Measurements from ENCODE around the gene TOM1L2. TPM values are rescaled to one million over a fixed set of nuclear protein-coding genes. Genes with fewer than 3 reads are reported as not detected.

TOM1L2 gene
- total RNA-seq, 1 experiment from 2014 or later: 24.1 TPM

DNA sequence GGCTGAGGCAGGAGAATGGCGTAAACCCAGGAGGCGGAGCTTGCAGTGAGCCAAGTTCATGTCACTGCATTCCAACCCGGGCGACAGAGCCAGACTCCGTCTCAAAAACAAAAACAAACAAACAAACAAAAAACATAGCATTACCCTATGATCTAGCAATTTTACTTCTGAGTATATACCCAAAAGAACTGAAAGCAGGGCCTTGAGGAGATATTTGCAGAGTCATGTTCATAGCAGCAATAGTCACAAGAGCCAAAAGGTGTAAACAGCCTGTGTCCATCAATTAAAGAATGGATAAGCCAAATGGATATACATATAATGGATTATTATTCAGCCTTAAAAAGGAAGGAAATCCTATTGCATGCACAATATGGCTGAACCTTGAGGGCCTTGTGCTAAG, 63.1 kb downstream of the TOM1L2 start:
- no peak for DNase-seq (ENCODE audit: low read depth, low spot score)
- Histone ChIP-seq H3K27me3 (ENCODE audit: insufficient read depth, low read length) (no peaks in the 10 kb centered on the region), H3K4me1 (ENCODE audit: control insufficient read depth in 1 of 2, insufficient read depth in 2 of 2, low read length in 2 of 2) (peaks cover 8 to 17% of the 10 kb centered on the region in 2 experiments), H3K36me3 (ENCODE audit: control insufficient read depth in 1 of 2, insufficient read depth in 2 of 2, low read length in 2 of 2) (no peaks in the 10 kb centered on the region), H4K20me1 (ENCODE audit: insufficient read depth) (no peaks in the 10 kb centered on the region), H3K4me3 (replicated peaks in 1 of 2; ENCODE audit: low read depth in 1 of 2, low read length in 2 of 2) (no peak overlapping the region), H3K9me3 (ENCODE audit: control insufficient read depth in 1 of 2, insufficient read depth in 1 of 2, low read depth in 1 of 2, low read length in 2 of 2) (no peaks in the 10 kb centered on the region), H3K79me2 (ENCODE audit: insufficient read depth, low read length) (no peaks in the 10 kb centered on the region), H2AFZ (ENCODE audit: low read depth, low read length, poor library complexity, severe bottlenecking) (no peak overlapping the region), H3K9me2 (ENCODE audit: insufficient read depth) (no peaks in the 10 kb centered on the region), H3K9ac (ENCODE audit: low read length) (no peak overlapping the region), H3K4me2 (ENCODE audit: low read length) (no peak overlapping the region), H3K27ac (ENCODE audit: low read depth, low read length) (no peak overlapping the region)
- intact Hi-C loops (cut with micrococcal nuclease): no loop called here
- RAD21 ChIA-PET (ENCODE audit: low non-redundant PET in 1 of 2, low total read pairs in 2 of 2, uncharacterized antibody in 2 of 2, unreplicated experiment in 2 of 2): no interaction called here
- POLR2A ChIA-PET: no interaction called here
- CTCF ChIA-PET: no interaction called here
- BruUV-seq (replicated peaks): no TSS peak
- ATAC-seq: no peak
- TF ChIP-seq FOSL1 (IDR thresholded peaks at IDR 0.05; ENCODE audit: low read depth) (no peak), SRF (IDR thresholded peaks at IDR 0.05; ENCODE audit: low read depth) (no peak), POLR2AphosphoS5 (IDR thresholded peaks at IDR 0.05; ENCODE audit: low read depth, low read length) (no peak), JUND (IDR thresholded peaks at IDR 0.05) (no peak), RAD21 (IDR thresholded peaks at IDR 0.05; ENCODE audit: low read depth) (no peak), CEBPB (IDR thresholded peaks at IDR 0.05; ENCODE audit: low read depth) (no peak), YY1 (IDR thresholded peaks at IDR 0.05; ENCODE audit: extremely low read depth, insufficient replicate concordance, low read depth, low read length) (no peak), TCF7L2 (IDR thresholded peaks at IDR 0.05; ENCODE audit: borderline replicate concordance, extremely low read depth, insufficient read depth, insufficient read length) (no peak), ELF1 (IDR thresholded peaks at IDR 0.05; ENCODE audit: borderline replicate concordance, low read depth) (no peak)
- TF ChIP-seq, protein P1, sequence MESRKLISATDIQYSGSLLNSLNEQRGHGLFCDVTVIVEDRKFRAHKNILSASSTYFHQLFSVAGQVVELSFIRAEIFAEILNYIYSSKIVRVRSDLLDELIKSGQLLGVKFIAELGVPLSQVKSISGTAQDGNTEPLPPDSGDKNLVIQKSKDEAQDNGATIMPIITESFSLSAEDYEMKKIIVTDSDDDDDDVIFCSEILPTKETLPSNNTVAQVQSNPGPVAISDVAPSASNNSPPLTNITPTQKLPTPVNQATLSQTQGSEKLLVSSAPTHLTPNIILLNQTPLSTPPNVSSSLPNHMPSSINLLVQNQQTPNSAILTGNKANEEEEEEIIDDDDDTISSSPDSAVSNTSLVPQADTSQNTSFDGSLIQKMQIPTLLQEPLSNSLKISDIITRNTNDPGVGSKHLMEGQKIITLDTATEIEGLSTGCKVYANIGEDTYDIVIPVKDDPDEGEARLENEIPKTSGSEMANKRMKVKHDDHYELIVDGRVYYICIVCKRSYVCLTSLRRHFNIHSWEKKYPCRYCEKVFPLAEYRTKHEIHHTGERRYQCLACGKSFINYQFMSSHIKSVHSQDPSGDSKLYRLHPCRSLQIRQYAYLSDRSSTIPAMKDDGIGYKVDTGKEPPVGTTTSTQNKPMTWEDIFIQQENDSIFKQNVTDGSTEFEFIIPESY (IDR thresholded peaks at IDR 0.05; ENCODE audit: extremely low read depth, insufficient replicate concordance, low read length): no peak
- TF ChIP-seq, protein P2, sequence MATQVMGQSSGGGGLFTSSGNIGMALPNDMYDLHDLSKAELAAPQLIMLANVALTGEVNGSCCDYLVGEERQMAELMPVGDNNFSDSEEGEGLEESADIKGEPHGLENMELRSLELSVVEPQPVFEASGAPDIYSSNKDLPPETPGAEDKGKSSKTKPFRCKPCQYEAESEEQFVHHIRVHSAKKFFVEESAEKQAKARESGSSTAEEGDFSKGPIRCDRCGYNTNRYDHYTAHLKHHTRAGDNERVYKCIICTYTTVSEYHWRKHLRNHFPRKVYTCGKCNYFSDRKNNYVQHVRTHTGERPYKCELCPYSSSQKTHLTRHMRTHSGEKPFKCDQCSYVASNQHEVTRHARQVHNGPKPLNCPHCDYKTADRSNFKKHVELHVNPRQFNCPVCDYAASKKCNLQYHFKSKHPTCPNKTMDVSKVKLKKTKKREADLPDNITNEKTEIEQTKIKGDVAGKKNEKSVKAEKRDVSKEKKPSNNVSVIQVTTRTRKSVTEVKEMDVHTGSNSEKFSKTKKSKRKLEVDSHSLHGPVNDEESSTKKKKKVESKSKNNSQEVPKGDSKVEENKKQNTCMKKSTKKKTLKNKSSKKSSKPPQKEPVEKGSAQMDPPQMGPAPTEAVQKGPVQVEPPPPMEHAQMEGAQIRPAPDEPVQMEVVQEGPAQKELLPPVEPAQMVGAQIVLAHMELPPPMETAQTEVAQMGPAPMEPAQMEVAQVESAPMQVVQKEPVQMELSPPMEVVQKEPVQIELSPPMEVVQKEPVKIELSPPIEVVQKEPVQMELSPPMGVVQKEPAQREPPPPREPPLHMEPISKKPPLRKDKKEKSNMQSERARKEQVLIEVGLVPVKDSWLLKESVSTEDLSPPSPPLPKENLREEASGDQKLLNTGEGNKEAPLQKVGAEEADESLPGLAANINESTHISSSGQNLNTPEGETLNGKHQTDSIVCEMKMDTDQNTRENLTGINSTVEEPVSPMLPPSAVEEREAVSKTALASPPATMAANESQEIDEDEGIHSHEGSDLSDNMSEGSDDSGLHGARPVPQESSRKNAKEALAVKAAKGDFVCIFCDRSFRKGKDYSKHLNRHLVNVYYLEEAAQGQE (IDR thresholded peaks at IDR 0.05; ENCODE audit: low read depth): no peak
- TF ChIP-seq, protein P3, sequence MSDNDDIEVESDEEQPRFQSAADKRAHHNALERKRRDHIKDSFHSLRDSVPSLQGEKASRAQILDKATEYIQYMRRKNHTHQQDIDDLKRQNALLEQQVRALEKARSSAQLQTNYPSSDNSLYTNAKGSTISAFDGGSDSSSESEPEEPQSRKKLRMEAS (IDR thresholded peaks at IDR 0.05): no peak
- TF ChIP-seq, protein P4, sequence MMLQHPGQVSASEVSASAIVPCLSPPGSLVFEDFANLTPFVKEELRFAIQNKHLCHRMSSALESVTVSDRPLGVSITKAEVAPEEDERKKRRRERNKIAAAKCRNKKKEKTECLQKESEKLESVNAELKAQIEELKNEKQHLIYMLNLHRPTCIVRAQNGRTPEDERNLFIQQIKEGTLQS (IDR thresholded peaks at IDR 0.05): no peak
